ENCODE results near the gene TNK1.
"Not testable (repeated sequence)": the region's sequence is repeated elsewhere in the genome, so short reads cannot be mapped to it uniquely, and the experiment has no call there.

TNK1 gene

GRCh38 chr17:7380855-7381683, at the start of gene TNK1:
Gene TNK1, plus strand, starts transcription at chr17:7381089. Its CDS starts 1,838 bp downstream, at chr17:7382927.
- no peak for DNase-seq

GRCh38 chr17:7332111-7332510, 48.8 kb upstream of the TNK1 start:
- DNase-seq: no peak

GRCh38 chr17:7332600-7333069, 48.3 kb upstream of the TNK1 start:
- not testable (repeated sequence) for DNase-seq

- DNase-seq: no peak
These were observed 45.9 kb upstream of the TNK1 start for GRCh38 chr17:7334938-7335538.

GRCh38 chr17:7335765-7336164, 45.1 kb upstream of the TNK1 start:
- DNase-seq: not testable (repeated sequence)

- DNase-seq: no peak
These were observed 44.4 kb upstream of the TNK1 start, which contains the start of gene ACAP1 for GRCh38 chr17:7336240-7337175. Gene ACAP1, plus strand, starts transcription at chr17:7336529. Its CDS starts 206 bp downstream, at chr17:7336735.

- DNase-seq: not testable (repeated sequence)
These were observed 43.3 kb upstream of the TNK1 start for GRCh38 chr17:7337600-7337999.

GRCh38 chr17:7340179-7340578, 40.7 kb upstream of the TNK1 start:
- DNase-seq: no peak

- DNase-seq: no peak
These were observed 39.0 kb upstream of the TNK1 start for GRCh38 chr17:7341842-7342241.

- no peak for DNase-seq
These were observed 37.6 kb upstream of the TNK1 start for GRCh38 chr17:7343250-7343649.

- DNase-seq: no peak
These were observed 33.9 kb upstream of the TNK1 start for GRCh38 chr17:7346761-7347614.

- no peak for DNase-seq
These were observed 33.0 kb upstream of the TNK1 start for GRCh38 chr17:7347630-7348477.

GRCh38 chr17:7348478-7349242, 32.2 kb upstream of the TNK1 start:
- no peak for DNase-seq

- peak; percentile 14 to 74 for DNase-seq
These were observed 29.0 kb upstream of the TNK1 start, which contains the start of gene KCTD11 for GRCh38 chr17:7351665-7352502. Gene KCTD11, plus strand, starts transcription at chr17:7352162.

GRCh38 chr17:7352503-7352889, 28.4 kb upstream of the TNK1 start:
- DNase-seq: no peak

- no peak for DNase-seq
These were observed 27.8 kb upstream of the TNK1 start for GRCh38 chr17:7352910-7353635.

GRCh38 chr17:7354262-7354843, 26.5 kb upstream of the TNK1 start:
- DNase-seq: no peak

- no peak for DNase-seq
These were observed 25.8 kb upstream of the TNK1 start, which contains the start of gene TMEM95 for GRCh38 chr17:7355053-7355452. Gene TMEM95, plus strand, starts transcription at chr17:7355156. Its CDS starts 49 bp downstream, at chr17:7355205.
